K562 (cell line): ENCODE measurements around the gene PDGFA. TPM values are rescaled to one million over a fixed set of nuclear protein-coding genes. Genes with fewer than 3 reads are reported as not detected.

ENCODE experiments used
- ATAC-seq: fragments of 200-7000 bp; cut with Tn5 transposase; 3 replicates; pipeline ENCODE4 v1.9.1; 2020; ENCODE audit warnings: moderate library complexity
- BruUV-seq: library from RNA; stranded (reverse); fragments of 400-500 nt; replicated peaks from 2 replicates; lab custom pipeline; 2021; lab: Mats Ljungman, UMichigan
- CTCF ChIA-PET: fragments of 300-600 bp; formaldehyde crosslinking; extraction: SDS; loops from one replicate; lab custom pipeline; 2021; ENCODE audit warnings: low intra/inter-chr PET ratio; lab: Yijun Ruan, JAX
- POLR2A ChIA-PET: fragments of 300-600, 350-650 bp; sonication (Branson Sonifier 250); formaldehyde crosslinking; extraction: SDS; loops from one replicate; lab custom pipeline; 2021; ENCODE audit warnings: antibody characterized with exemption, inconsistent platforms; lab: Yijun Ruan, JAX
- DNase-seq, 4 experiments: peaks; one replicate each; pipeline versions ENCODE4 v3.0.0 to v3.0.0-alpha.2; 2011 to 2018; ENCODE audit warnings: low spot score in 3 of 4, mixed read lengths in 3 of 4; ENCODE audit errors: extremely low read depth in 1 of 4
- FAIRE-seq: peaks from 2 replicates; lab custom pipeline; 2011; peaks lifted over from hg19 to GRCh38; lab: Jason Lieb, UNC
- H2AFZ ChIP-seq: 2 replicates; pipeline ENCODE4 v1.6.0; 2011; ENCODE audit warnings: low read depth, low read length, control low read depth, inconsistent platforms
- H3K27ac ChIP-seq: fragments of 200-600 bp; 3 replicates; pipeline ENCODE4 v1.8.0; 2011; ENCODE audit warnings: low read depth, mild to moderate bottlenecking, control low read depth, inconsistent platforms, low read length, moderate library complexity, mixed read lengths; ENCODE audit errors: extremely low read depth
- H3K27me3 ChIP-seq, 2 experiments: fragments of 300-600 bp in 1 of 2; 2 replicates in 1 of 2; 3 replicates in 1 of 2; pipeline versions ENCODE4 v1.6.0 to v1.8.0; 2011; ENCODE audit warnings: inconsistent platforms in 2 of 2, low read length in 2 of 2, mild to moderate bottlenecking in 1 of 2, mixed read lengths in 1 of 2, moderate library complexity in 1 of 2; ENCODE audit not compliant: control insufficient read depth in 2 of 2, insufficient read depth in 2 of 2
- H3K36me3 ChIP-seq: fragments of 300-600 bp; 3 replicates; pipeline ENCODE4 v1.8.0; 2011; ENCODE audit warnings: mild to moderate bottlenecking, low read length, inconsistent platforms; ENCODE audit not compliant: control insufficient read depth, insufficient read depth
- H3K4me1 ChIP-seq, 2 experiments: fragments of 200-600 bp in 1 of 2; replicated peaks in 1 of 2; 2 replicates in 1 of 2; 3 replicates in 1 of 2; pipeline versions ENCODE4 v1.5.1 to v1.8.0; 2011; ENCODE audit warnings: inconsistent platforms in 2 of 2, low read length in 2 of 2, mild to moderate bottlenecking in 1 of 2, mixed read lengths in 1 of 2, moderate library complexity in 1 of 2; ENCODE audit not compliant: control insufficient read depth in 2 of 2, insufficient read depth in 2 of 2
- H3K4me2 ChIP-seq: 2 replicates; pipeline ENCODE4 v1.6.1; 2011; ENCODE audit warnings: low read length, control low read depth, inconsistent platforms, mixed read lengths; ENCODE audit not compliant: insufficient read depth
- H3K4me3 ChIP-seq: fragments of 200-600 bp; sonication (generic), shearing (Covaris generic); 2 replicates; pipeline ENCODE4 v1.5.1; 2016; ENCODE audit warnings: control low read depth, inconsistent platforms
- H3K79me2 ChIP-seq: fragments of 200-600 bp; 3 replicates; pipeline ENCODE4 v1.8.0; 2011; ENCODE audit warnings: low read length, inconsistent platforms; ENCODE audit not compliant: control insufficient read depth, insufficient read depth
- H3K9ac ChIP-seq, 2 experiments: 2 replicates each; pipeline versions ENCODE4 v1.6.0 to v1.6.1; 2011; ENCODE audit warnings: low read depth in 2 of 2, low read length in 2 of 2, control low read depth in 1 of 2, inconsistent platforms in 1 of 2, mild to moderate bottlenecking in 1 of 2, mixed read lengths in 1 of 2; ENCODE audit not compliant: insufficient read depth in 1 of 2
- H3K9me1 ChIP-seq: one replicate; pipeline ENCODE4 v1.6.0; 2011; ENCODE audit warnings: inconsistent platforms, mild to moderate bottlenecking, low read length, moderate library complexity; ENCODE audit not compliant: control insufficient read depth, insufficient read depth
- H3K9me3 ChIP-seq: replicated peaks from 2 replicates; pipeline ENCODE4 v1.5.1; 2011; ENCODE audit warnings: low read depth, low read length, inconsistent platforms; ENCODE audit not compliant: control insufficient read depth, insufficient read depth
- H4K20me1 ChIP-seq: replicated peaks from 2 replicates; pipeline ENCODE4 v1.6.1; 2011; ENCODE audit warnings: low read length, inconsistent platforms, mixed read lengths; ENCODE audit not compliant: control insufficient read depth, insufficient read depth
- CBX3 ChIP-seq, 2 experiments: IDR thresholded peaks; 1 replicate in 1 of 2; 2 replicates in 1 of 2; pipeline ENCODE4 v1.6.1; 2012; ENCODE audit warnings: inconsistent platforms in 2 of 2, low read length in 2 of 2, borderline replicate concordance in 1 of 2, control low read depth in 1 of 2
- RB1 ChIP-seq: fragments of 450-650 bp; IDR thresholded peaks from 2 replicates; pipeline ENCODE4 v1.6.1; 2017; ENCODE audit warnings: low read depth, mild to moderate bottlenecking
- SLC30A9 ChIP-seq: fragments of 250-450 bp; sonication (Bioruptor Pico); IDR thresholded peaks from 2 replicates; pipeline ENCODE4 v1.8.0; 2022; ENCODE audit warnings: mild to moderate bottlenecking, moderate library complexity
- SMC3 ChIP-seq: conservative IDR thresholded peaks from 2 replicates; pipeline ENCODE4 v1.6.1; 2011; ENCODE audit warnings: low read depth, low read length, improper control_type of control experiment; ENCODE audit not compliant: insufficient read depth
- TCF3 ChIP-seq: sonication (generic); formaldehyde crosslinking; IDR thresholded peaks from 2 replicates; pipeline ENCODE4 v1.4.0; 2020; ENCODE audit warnings: mild to moderate bottlenecking, missing genetic modification reagents
- ZNF589 ChIP-seq: fragments of 200-800 bp; sonication (Bioruptor generic); IDR thresholded peaks from 2 replicates; pipeline ENCODE4 v1.6.1; 2016; ENCODE audit warnings: low read depth, missing genetic modification characterization, missing compliant biosample characterization
- ZNF644 ChIP-seq: fragments of 200-800 bp; sonication (Bioruptor generic); IDR thresholded peaks from 2 replicates; pipeline ENCODE4 v1.6.1; 2016; ENCODE audit warnings: low read depth, missing genetic modification characterization, missing compliant biosample characterization
- ZNF707 ChIP-seq: fragments of 250-450 bp; sonication (Bioruptor Pico); conservative IDR thresholded peaks from 2 replicates; pipeline ENCODE4 v1.8.0; 2022; ENCODE audit warnings: inconsistent platforms, mild to moderate bottlenecking, moderate library complexity
- WGBS: fragments of 100-300 bp; shearing (Covaris generic); methylation state at CpG from one replicate; pipeline ENCODE4 v1.1.6; 2016; ENCODE audit warnings: low coverage, mixed read lengths; ENCODE audit not compliant: insufficient coverage; ENCODE audit errors: missing lambda C conversion rate; 5-methylcytosine and 5-hydroxymethylcytosine counted together
- in situ Hi-C: fragments of 300-500 bp; cut with MboI; formaldehyde crosslinking; loops from 4 replicates; pipeline ENCODE4 v1.15.0; 2018; ENCODE audit warnings: inconsistent platforms, mixed read lengths
- intact Hi-C: fragments of 100-400 bp; cut with micrococcal nuclease; formaldehyde crosslinking; loops from 2 replicates; pipeline ENCODE4 v1.14.2; 2022
- polyA plus RNA-seq, 8 experiments: library from polyadenylated mRNA; depleted of rRNA in 4 of 8; stranded (reverse) in 5 of 8; unstranded in 3 of 8; fragments of >200 nt; fragmentation: Nextera tagmentation in 2 of 8; fragmentation: Illumina TruSeq in 1 of 8; extraction: Ambion mirVana in 2 of 8; extraction: Trizol in 1 of 8; gene quantifications; 2 replicates each; pipeline versions ENCODE4 v1.2.1 to v1.2.3, GENCODE V29; 2011 to 2014; ENCODE audit warnings: inconsistent platforms in 1 of 8, missing spikeins in 1 of 8
- total RNA-seq, 7 experiments: library from RNA; depleted of rRNA in 6 of 7; stranded (reverse); fragments of >200 nt in 6 of 7; fragmentation: Illumina TruSeq in 2 of 7; extraction: Trizol in 2 of 7; gene quantifications; 2 replicates each; pipeline versions ENCODE4 v1.2.1 to v1.2.3, GENCODE V29; 2011 to 2021; ENCODE audit warnings: low replicate concordance in 1 of 7
- TF ChIP-seq, protein P1 (sequence below), 2 experiments: fragments of 250-450 bp in 1 of 2; fragments of 450-650 bp in 1 of 2; sonication (Bioruptor Pico) in 1 of 2; IDR thresholded peaks; 2 replicates each; pipeline versions ENCODE4 v1.6.1 to v1.8.0; 2016 to 2021; ENCODE audit warnings: mild to moderate bottlenecking in 2 of 2, moderate library complexity in 2 of 2, missing compliant biosample characterization in 1 of 2, missing genetic modification characterization in 1 of 2

PDGFA gene
- total and polyA plus RNA-seq, 9 of the 15 experiments (the other 6 are each of a cell fraction or from before 2014, with no cell fraction given), result 2.5 to 10.2 (median 4.6) TPM

DNA sequence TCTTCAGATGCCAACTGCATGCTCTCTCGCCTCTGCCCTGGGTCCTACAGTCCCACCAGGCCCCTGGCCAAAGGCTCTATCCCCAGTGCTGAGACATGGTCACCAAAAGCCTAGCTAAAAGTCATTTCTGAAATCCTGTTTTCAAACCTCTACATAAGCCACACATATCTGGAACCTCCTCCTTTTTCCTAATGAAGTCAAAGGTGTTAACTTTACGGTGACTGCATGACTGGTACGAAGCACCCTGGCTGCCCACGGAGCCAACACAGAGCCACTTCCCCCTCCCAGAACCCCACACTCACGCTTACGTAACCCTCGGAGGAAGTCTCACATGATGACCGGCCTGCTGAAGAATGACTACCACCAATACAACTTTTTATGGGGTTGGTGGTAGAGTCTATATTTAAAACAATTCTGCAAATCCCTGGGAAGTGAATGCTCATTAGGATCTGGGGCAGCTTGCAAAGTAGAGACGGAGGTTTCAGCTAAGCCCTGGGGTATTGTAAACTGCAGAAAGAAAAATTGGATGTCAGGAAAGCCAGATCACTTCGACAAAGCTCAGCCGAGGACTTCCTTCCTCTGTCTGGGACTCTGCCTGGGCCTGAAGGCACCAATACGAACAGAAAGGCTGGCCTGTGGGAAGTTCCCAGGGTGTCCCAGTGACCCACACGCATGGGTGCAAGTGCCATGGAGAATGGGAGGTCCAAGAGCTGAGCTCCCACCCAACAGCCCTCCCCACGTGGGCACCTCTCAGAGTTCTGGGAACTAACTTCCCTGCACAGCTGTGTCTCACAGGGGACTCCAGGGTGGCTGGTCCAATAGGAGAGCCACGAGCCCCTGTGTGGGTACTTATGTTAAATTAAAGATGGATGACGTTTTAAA, 50.7 kb downstream of the PDGFA start:
- Histone ChIP-seq H3K79me2 (no peaks in the 10 kb centered on the region), H3K36me3 (no peaks in the 10 kb centered on the region), H3K9ac (0 out of 4 replicates have a peak overlapping the region, but pooled peaks of 1 of the 2 experiments have one; percentile 50), H2AFZ (no peak overlapping the region), H3K4me2 (no peak overlapping the region), H3K9me3 (peaks cover 5% of the 10 kb centered on the region; the same call in 1 of the 2 replicates), H3K4me3 (no peak overlapping the region), H3K27ac (no peak overlapping the region), H3K4me1 (peaks cover 14 to 44% of the 10 kb centered on the region in 2 experiments), H3K27me3 (no peaks in the 10 kb centered on the region)
- BruUV-seq, result no TSS peak
- FAIRE-seq (peak; percentile 66), ATAC-seq (no peak), DNase-seq (no peak)
- WGBS, result 51% methylated on average over 14 of the region's 16 CpGs
- ChIA-PET CTCF (no interaction called here), POLR2A (interaction anchor here (0.6 kb wide), 2 partner anchors 28 to 39 kb away, joined by 3 read pairs; no protein-coding TSS in a partner anchor)
- intact Hi-C loops (loop anchor here (10.0 kb wide), 1 partner anchor 136 kb away; no protein-coding TSS in a partner anchor), in situ Hi-C loops (no loop called here)
- TF ChIP-seq ZNF707 (no peak), RB1 (no peak), ZNF644 (tag) (no peak), CBX3 (IDR thresholded peaks at IDR 0.05; ENCODE audit: borderline replicate concordance in 1 of 2, low read length in 2 of 2) (no peak), ZNF589 (no peak), TCF3 (CRISPR knock-in tag) (no peak), SLC30A9 (no peak), SMC3 (no peak)
- TF ChIP-seq, protein P1, sequence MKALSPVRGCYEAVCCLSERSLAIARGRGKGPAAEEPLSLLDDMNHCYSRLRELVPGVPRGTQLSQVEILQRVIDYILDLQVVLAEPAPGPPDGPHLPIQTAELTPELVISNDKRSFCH (CRISPR knock-in tag; IDR thresholded peaks at IDR 0.05), result no peak
- TF ChIP-seq, protein P1 (tag; IDR thresholded peaks at IDR 0.05), result no peak
- TF ChIP-seq, all 486 proteins: peak for 0
- Histone ChIP-seq H3K9me1 (no peaks in the 10 kb centered on the region), H4K20me1 (no peaks in the 10 kb centered on the region)
